Fibroblast of pulmonary artery (primary cell): ENCODE data around the gene AGAP1.

Experiments
- DNase-seq: peaks from one replicate; pipeline ENCODE4 v3.0.0-alpha.2; 2010; ENCODE audit warnings: low read depth
- H3K4me3 ChIP-seq: replicated peaks from 2 replicates; pipeline ENCODE4 v1.5.1; 2011; ENCODE audit warnings: low read depth, mild to moderate bottlenecking, control low read depth, low read length, moderate library complexity
- TF ChIP-seq, protein P1 (sequence below): IDR thresholded peaks from 2 replicates; pipeline ENCODE4 v1.5.1; 2011; ENCODE audit warnings: mild to moderate bottlenecking, control low read depth, low read length, inconsistent platforms; ENCODE audit errors: missing control alignments

The AGAP1 gene

DNA sequence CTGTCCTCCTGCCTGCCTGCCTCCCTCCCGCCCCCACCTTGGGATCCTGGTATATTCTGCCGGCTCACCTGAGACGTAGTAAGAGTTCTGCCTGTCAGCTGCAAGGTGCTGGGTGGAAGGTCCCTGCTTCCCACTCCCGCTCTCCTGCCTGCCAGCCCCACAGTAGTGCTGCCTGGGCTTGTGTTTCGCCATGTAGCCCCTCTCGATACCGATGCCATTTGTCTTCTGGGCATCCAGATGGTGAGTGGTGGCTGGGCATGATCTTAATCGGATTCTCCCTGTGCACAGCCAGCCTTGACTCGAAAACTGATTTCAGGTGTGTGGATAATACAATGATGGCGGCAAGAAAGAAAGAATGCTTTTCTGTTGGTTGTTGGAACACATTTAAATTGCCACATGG, 184.9 kb downstream of the AGAP1 start:
- no peak for DNase-seq
- H3K4me3 ChIP-seq: no peak overlapping the region
- TF ChIP-seq, protein P1, sequence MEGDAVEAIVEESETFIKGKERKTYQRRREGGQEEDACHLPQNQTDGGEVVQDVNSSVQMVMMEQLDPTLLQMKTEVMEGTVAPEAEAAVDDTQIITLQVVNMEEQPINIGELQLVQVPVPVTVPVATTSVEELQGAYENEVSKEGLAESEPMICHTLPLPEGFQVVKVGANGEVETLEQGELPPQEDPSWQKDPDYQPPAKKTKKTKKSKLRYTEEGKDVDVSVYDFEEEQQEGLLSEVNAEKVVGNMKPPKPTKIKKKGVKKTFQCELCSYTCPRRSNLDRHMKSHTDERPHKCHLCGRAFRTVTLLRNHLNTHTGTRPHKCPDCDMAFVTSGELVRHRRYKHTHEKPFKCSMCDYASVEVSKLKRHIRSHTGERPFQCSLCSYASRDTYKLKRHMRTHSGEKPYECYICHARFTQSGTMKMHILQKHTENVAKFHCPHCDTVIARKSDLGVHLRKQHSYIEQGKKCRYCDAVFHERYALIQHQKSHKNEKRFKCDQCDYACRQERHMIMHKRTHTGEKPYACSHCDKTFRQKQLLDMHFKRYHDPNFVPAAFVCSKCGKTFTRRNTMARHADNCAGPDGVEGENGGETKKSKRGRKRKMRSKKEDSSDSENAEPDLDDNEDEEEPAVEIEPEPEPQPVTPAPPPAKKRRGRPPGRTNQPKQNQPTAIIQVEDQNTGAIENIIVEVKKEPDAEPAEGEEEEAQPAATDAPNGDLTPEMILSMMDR: no peak

DNA sequence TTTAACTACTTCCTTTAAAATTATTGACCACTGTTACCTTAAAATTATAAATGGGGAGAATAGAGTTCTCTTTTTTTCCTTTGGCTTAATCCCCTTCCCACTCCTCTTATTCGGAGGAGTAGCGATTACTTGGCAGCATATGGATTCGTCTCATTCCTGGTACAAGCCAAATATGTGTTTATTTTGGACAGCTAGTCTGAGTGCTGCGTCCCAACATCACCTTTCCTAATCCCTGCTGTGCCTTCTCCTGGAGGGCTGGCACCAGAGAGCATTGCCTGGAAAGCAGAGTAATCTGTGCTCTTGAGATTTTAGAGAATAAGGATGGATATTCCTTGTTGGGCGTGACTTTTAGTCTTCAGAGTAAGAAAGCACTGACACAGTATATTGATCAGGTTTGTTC, 185.6 kb downstream of the AGAP1 start:
- H3K4me3 ChIP-seq: no peak overlapping the region
- TF ChIP-seq, protein P1: no peak
- DNase-seq: no peak

DNA sequence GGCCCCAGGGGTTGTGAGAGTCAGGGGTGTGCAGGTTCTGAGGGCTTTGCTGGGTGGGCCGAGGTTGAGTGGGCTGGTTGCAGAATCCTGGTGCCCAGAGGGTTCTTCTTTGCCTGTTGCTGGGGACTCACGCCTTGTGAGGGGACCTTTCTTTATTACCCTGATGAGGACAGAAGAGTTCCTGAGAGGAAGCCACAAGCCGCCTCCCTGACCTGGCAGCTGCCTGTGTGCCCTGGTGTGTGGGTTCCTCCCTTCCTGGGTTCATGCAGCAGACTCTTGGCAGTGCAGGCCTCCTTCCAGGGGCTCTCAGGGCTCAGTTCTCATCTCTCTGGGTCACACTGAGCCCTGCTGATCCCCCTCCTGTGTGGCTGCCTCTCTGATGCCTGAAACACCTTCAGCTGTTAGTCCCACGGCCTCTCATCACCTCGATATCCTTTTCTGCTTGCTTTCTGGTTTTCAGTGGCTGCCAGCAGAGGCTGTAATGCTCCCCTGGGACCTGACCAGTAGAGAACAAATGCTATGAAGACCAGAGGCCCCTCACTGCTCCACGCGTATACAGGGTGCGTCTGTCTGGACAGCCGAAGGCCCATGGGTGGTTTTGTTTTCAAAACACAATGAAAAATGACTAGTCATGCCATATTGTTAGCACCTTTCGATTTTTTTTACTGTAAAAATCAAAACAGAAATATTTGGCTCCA, 191.3 kb downstream of the AGAP1 start:
- peak; percentile 33 for DNase-seq
- TF ChIP-seq, protein P1: no peak
- H3K4me3 ChIP-seq: no peak overlapping the region

DNA sequence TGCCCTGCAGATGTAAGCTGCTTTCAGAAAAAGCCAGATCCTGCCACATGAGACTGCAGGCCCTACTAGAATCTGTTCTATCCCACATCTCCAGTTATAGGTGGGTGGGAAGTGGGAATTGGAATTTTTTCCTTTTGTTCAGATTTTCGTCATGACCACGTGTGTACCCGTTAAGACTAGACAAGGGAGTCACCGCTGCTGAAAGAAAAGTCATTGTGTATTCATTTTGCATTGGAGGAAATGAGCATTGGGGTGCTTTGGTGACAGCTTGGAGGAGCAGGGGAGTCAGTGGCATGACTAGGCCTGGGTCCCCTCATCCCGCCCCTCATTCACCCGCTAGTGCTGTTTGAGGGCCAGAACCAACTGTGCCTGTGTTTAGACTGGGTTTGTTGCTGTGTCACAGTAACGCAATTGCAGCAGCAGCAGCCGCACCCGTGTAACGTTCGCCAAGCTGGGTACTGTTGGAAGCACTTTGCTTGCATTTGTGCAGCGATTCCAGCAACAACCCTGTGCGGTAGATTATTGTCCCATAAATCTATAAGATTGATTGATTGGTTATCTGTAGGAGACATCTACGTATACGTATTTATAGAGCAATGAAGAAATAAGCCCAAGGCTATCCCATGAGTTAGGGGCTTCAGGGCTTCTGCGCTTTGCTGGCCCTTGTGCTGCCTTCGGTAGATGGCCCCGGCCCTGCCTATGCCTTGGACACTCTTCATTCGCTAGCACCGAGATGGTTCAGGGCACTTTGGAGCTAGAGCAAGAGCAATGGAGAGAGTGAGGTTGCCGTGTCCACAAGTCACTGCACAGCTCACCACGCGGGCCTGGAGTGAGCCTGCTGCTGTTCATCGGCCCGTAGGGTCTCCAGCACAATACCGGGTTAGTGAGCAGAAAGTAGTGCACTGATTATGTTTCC, 194.9 kb downstream of the AGAP1 start:
- TF ChIP-seq, protein P1: no peak

DNA sequence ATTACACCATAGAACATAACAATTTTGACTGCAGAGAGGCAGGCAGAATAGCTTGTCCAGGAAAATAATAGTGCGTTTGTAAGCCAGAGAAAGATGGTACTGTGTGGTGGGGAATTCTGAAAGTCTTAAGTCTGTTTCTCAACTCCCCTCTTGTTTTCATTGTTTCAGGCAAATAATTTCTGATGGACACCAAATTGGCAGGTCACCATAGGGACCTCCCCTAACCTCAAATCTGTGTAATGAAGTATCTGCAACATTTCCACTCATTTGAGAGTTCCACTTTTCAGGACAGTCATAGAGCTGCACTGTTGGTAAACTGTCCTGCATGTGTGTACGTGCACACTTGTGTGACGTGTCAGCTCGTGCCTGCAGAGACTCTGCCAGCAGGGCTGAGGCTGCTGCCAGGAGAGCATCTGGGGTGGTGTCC, 195.6 kb downstream of the AGAP1 start:
- no peak overlapping the region for H3K4me3 ChIP-seq
- TF ChIP-seq, protein P1: no peak
- DNase-seq: no peak

More for the DNA sequence above, 194.9 kb downstream of the AGAP1 start:
- DNase-seq: no peak
- H3K4me3 ChIP-seq: no peak overlapping the region

DNA sequence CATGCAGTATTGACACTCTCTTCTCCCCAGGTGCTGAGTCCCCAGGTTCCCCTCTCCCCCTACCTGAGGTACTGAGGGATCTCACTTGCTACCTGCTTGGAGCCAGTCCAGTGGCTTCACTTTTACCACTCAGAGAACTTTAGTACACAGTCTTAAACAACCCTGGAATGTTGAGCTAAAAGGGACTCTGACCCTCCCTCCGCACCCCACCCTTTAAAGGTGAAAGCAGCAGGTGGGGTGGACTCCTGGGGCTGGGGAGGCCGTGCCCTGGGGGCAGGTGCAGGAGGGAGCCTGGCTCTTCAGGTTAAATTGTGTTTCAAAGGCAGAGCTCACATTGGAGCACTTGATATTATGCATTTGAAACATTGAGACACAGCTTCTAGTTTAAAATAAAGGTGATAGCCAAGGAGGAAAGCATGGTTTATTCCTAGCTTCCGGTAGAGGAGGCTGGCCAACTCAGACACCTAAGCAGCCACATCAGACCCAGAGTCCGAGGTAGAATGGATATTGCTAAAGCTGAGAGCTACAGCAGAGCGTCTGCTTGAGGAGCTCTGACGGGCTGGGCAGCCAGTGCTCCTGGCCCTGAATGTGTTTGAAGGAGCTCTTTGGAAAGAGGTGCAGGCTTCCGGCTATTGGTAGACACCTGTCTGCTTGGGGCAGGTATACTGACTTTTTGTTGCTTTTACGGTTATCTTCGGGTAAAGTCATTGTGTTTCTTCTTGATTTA, 196.4 kb downstream of the AGAP1 start:
- DNase-seq: no peak
- no peak overlapping the region for H3K4me3 ChIP-seq
- TF ChIP-seq, protein P1: no peak
